ENCODE data around the gene CHI3L1.

Gene CHI3L1

DNA sequence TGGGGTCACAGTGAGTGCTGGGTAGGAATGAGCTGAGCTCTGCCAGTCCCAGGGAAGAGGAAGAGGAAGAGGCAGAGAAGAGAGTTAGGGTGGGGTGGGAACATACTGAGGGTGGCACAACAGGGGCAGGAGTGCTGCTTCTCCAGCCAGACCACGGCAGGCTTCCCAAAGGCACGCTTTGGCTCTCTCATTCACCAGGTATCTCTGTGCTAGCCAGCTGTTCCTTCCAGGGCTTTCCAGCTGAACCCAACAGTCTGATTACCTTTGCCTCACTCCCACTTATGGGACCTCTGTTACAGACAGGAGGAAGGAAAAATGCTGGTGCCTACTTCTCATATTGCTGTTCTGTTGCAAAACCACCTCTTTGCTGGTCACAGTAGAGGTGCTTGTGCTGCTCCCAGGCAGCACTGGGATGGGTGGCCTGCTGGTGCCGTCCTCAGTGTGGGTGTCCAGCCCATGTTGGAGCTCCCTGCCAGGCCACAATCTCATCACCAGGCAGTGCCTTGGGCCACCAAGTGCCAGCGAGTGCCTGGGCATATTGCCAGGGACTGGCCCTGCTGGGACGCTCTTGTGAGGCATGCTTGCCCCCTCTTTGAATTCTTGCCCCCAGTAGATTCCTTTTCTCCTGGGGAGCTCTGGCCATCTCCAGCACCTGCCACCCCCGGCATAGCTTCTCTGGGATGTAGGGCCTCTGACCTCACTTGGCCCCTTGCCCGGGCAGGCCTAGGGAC, 56.8 kb downstream of the CHI3L1 start:
- in situ Hi-C loops (cut with HindIII; ENCODE audit: low pct_ligation_motif_present, low pct_unique_long_range_greater_than_20kb, low sequenced_read_pairs), result loop anchor here (10.0 kb wide), 1 partner anchor 85 kb away; no protein-coding TSS in a partner anchor
- peak; percentile 51 for DNase-seq
